HK-2 (cell line): ENCODE measurements around the gene MAN2A1.
"Not testable (repeated sequence)": the region's sequence is repeated elsewhere in the genome, so short reads cannot be mapped to it uniquely, and the experiment has no call there.

Experiments
- DNase-seq: peaks from one replicate; pipeline ENCODE4 v3.0.0-alpha.2; 2018; ENCODE audit not compliant: unreplicated experiment

Gene MAN2A1

DNA sequence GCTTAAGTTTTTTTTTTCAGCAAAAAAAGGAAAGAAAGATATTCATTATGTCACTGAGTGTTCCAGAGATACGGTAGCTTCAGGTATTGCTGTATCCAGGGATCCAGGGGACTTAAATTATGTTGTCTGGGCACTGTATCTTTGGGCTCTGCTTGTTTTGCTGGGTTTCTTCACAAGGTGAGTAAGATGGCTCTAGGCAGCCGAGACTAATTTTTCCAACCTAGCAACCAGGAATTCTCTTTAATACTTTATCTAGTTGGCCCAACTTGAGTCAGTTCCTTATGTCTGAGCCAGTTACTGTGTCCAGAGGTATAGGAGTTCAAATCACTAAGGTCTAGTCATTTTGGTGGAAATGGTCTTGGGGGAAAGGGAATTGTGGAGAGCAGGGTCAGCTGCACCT is 66.0 kb downstream of the MAN2A1 start:
- no peak for DNase-seq

GRCh38 chr5:109756543-109757185 is 66.9 kb downstream of the MAN2A1 start:
- no peak for DNase-seq

DNA sequence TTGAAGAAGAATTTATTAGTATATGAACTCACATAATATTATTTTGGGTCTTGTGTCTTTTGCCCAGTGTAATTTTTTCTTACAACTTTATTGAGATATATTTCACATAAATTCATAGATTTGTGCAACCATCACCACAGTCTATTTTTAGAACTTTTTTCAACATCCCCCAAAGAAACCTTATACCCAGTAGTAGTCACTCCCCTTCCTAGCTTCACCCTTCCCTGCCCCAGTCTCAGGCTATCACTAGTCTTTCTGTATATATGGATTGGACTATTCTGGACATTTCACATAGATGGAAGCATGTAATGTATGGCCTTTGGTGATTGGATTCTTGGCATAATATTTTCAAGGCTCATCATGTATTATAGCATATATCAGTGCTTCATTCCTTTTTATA is 67.8 kb downstream of the MAN2A1 start:
- DNase-seq, result no peak

DNA sequence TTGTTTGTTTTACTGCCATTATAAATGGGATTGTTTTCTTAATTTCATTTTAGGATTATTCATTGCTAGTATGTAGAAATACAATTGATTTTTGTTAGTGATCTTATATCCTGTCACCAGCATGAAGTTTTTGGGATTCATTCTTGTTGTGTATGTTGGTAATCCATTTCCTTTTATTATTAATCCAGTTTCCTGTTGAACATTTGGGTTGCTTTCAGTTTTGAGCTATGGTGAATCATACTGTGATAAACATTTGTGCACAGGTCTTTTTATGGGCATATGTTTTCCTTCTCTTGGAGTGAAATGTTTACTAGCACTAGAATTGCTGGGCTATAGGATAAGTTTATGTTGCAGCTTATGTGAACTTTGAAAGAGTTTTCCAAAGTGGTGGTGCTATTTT is 69.6 kb downstream of the MAN2A1 start:
- no peak for DNase-seq

GRCh38 chr5:109760130-109760529 is 70.4 kb downstream of the MAN2A1 start:
- not testable (repeated sequence) for DNase-seq

DNA sequence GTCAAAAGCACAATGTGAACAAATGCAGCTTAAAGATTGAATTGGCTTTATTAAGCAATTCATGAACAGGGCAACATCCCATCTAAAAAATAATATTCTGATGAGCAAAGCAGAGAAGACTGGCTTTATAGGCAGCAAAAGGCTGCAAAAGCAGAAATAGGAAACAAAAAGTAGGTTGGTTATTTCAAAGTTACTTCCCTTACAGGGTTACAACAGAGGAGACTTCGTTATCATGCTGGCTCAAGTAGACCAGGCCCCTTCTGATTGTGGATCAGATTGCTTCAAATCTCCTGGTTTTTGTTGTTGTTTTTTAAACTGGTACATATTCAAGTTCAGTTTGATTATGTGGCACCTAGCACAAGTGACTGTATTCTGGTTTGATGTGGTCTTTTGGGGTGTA is 73.1 kb downstream of the MAN2A1 start:
- DNase-seq, result no peak

DNA sequence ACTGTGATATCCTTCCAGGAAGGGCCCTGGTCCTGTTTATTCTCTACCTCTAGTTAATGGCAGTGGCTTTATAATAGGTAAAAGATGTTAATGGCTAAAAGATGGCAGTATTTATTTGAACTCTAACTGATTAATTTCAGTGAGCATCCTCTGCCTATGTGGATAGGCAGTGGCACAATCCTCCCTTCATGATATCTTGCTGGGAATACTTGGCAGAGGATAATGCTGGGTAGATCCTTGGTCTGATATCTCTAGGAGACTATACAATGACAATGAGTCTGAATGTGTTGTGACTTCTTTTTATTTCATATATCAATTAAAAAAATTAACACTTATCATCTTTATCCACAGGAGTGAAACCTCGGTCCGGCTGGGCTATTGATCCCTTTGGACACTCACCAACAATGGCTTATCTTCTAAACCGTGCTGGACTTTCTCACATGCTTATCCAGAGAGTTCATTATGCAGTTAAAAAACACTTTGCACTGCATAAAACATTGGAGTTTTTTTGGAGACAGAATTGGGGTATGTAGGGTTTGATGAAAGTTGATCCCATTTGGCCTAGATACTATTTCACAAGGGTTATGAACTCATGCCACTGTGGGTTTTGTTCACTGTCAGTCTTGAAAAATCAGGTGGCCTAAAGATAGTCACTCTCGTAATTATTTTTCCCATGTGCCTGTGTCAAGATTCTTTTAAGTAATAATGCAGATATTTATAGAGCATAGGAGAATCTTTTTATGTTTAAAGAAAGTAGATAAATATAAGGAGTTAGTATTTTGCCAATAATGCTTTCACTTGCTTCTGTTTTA is 77.7 kb downstream of the MAN2A1 start:
- DNase-seq, result no peak

GRCh38 chr5:109767997-109768396 is 78.3 kb downstream of the MAN2A1 start:
- DNase-seq, result no peak

DNA sequence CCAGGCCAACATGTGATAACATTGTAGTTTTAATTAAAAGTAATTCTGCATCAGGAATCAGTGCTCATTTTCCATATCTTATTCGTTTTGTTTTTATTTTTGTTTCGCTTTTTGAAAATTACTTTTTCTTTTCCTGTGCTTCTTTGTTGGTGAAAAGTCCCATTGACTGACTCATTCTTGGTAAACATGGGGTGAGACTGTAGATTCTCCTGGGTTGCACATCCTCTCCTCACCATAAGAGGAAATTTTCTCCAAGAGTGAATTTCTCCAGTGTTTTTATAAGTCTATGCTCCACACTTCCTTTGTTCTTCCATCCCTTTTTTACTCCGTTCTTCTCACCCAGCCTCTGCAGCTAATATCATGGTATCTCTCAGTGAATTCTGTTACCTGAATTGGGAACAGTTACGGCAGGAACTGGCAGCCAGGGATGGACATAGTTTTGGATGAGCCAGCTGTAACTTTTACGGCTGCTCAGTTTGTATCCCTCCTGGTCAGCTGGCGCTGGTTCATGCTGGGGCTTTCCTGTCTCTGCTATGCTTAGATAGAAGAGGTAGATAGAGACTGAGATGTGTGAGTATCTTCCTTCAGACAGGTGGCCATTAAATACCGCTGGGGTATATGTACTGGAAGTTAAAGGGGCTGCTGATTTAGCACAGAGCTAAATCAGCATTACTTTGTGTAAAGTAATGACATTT is 80.0 kb downstream of the MAN2A1 start:
- DNase-seq, result no peak

- DNase-seq, result no peak
Measured at GRCh38 chr5:109775130-109775529, 85.4 kb downstream of the MAN2A1 start.

- DNase-seq, result no peak
Measured at GRCh38 chr5:109779036-109779735, 89.5 kb downstream of the MAN2A1 start.

DNA sequence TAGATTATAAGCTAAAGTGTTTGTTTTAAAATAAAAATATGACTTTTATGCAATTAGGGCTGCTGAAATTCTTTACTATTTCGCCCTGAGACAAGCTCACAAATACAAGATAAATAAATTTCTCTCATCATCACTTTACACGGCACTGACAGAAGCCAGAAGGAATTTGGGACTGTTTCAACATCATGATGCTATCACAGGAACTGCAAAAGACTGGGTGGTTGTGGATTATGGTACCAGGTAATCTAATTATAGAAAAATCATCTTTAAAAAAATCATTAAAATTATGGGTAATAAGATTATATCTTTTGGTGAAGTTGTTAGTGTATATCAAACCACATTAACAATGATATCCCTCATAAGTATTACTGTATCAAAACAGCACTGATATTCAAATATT is 95.0 kb downstream of the MAN2A1 start:
- DNase-seq, result no peak

GRCh38 chr5:109786206-109786855 is 96.6 kb downstream of the MAN2A1 start:
- no peak for DNase-seq

DNA sequence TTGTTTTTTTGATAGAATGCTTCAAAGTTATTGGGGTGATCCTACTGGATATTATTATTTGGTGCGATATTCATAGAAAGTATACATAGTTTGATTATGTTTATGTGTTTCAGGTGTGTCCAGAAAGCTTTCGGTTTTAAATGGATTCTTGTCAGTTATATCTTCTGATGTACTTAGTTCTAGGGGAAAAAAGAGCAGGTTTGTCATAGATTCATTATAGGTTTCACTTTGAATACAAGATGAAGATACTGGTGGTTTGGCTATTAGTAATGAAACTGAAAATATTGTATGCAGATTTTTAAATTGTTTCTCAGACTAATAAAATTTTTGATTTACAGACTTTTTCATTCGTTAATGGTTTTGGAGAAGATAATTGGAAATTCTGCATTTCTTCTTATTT is 98.9 kb downstream of the MAN2A1 start:
- DNase-seq, result no peak

- DNase-seq, result no peak
Measured at GRCh38 chr5:109792613-109793012, 102.9 kb downstream of the MAN2A1 start.

GRCh38 chr5:109803854-109804253 is 114.1 kb downstream of the MAN2A1 start:
- DNase-seq, result no peak

- DNase-seq, result no peak
Measured at GRCh38 chr5:109805472-109805871, 115.7 kb downstream of the MAN2A1 start.

GRCh38 chr5:109805883-109806282 is 116.2 kb downstream of the MAN2A1 start:
- DNase-seq, result no peak

DNA sequence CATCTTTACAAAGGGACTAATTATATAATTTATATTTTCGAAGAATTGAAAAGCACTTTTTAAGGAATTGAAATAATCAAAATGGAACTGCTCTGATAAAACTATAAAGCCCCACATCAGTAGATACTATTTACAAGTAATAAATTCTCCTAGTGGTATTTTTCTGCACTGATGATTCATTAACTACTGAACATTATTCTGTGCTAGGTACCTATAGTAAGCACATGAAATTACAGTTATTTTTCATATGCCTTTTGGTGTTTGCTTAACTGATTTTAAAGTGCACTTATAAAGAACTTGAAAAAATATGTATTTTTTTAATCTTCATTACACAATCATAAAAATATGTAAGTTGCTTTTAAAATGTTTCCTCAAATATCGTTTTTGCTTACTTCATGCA is 123.0 kb downstream of the MAN2A1 start:
- DNase-seq, result no peak

- no peak for DNase-seq
Measured at GRCh38 chr5:109816732-109817131, 127.0 kb downstream of the MAN2A1 start.

GRCh38 chr5:109819878-109820277 is 130.2 kb downstream of the MAN2A1 start:
- DNase-seq, result no peak

GRCh38 chr5:109823597-109823996 is 133.9 kb downstream of the MAN2A1 start:
- DNase-seq, result no peak
